HepG2 (cell line): ENCODE measurements around the gene ENDOG. TPM values are rescaled to one million over a fixed set of nuclear protein-coding genes. Genes with fewer than 3 reads are reported as not detected.

Experiments used
- ARHGAP35 ChIP-seq: sonication (generic); formaldehyde crosslinking; IDR thresholded peaks from 2 replicates; pipeline ENCODE4 v1.9.0; 2022; ENCODE audit warnings: mild to moderate bottlenecking, inconsistent platforms, moderate library complexity, missing genetic modification reagents, borderline replicate concordance
- ARNT ChIP-seq: fragments of 450-650 bp; IDR thresholded peaks from 2 replicates; pipeline ENCODE4 v1.6.1; 2017
- ASH2L ChIP-seq: fragments of 300-600, 200-600 bp; sonication (generic); IDR thresholded peaks from 2 replicates; pipeline ENCODE4 v1.7.0; 2017; ENCODE audit warnings: low read depth, mild to moderate bottlenecking, moderate library complexity, mixed read lengths, low read length; ENCODE audit not compliant: insufficient read length
- CBX1 ChIP-seq: IDR thresholded peaks from one replicate; pipeline ENCODE4 v1.6.1; 2016; ENCODE audit warnings: antibody characterized with exemption, low read depth
- CC2D1A ChIP-seq: sonication (generic); formaldehyde crosslinking; IDR thresholded peaks from 2 replicates; pipeline ENCODE4 v1.8.1; 2023; ENCODE audit warnings: mild to moderate bottlenecking, missing genetic modification reagents
- FOXJ3 ChIP-seq: sonication (generic); formaldehyde crosslinking; IDR thresholded peaks from 2 replicates; pipeline ENCODE4 v1.4.0; 2020; ENCODE audit warnings: missing genetic modification reagents, mild to moderate bottlenecking, borderline replicate concordance
- FOXO1 ChIP-seq: sonication (generic); formaldehyde crosslinking; IDR thresholded peaks from 2 replicates; pipeline ENCODE4 v1.4.0; 2020; ENCODE audit warnings: missing genetic modification reagents
- HNF1B ChIP-seq: sonication (generic); formaldehyde crosslinking; IDR thresholded peaks from 2 replicates; pipeline ENCODE4 v1.5.1; 2020; ENCODE audit warnings: mild to moderate bottlenecking, moderate library complexity, missing genetic modification reagents
- MATR3 ChIP-seq: sonication (generic); formaldehyde crosslinking; IDR thresholded peaks from 2 replicates; pipeline ENCODE4 v1.4.0; 2020; ENCODE audit warnings: missing genetic modification reagents
- NONO ChIP-seq, 2 experiments: fragments of 450-650 bp in 1 of 2; sonication (generic) in 1 of 2; formaldehyde crosslinking in 1 of 2; IDR thresholded peaks in 1 of 2; conservative IDR thresholded peaks in 1 of 2; 2 replicates each; pipeline versions ENCODE4 v1.6.1 to v1.8.0; 2017 to 2022; ENCODE audit warnings: mild to moderate bottlenecking in 1 of 2, missing genetic modification reagents in 1 of 2, moderate library complexity in 1 of 2
- RFX5 ChIP-seq: IDR thresholded peaks from 2 replicates; pipeline ENCODE4 v1.6.1; 2011; ENCODE audit warnings: low read depth, low read length, improper control_type of control experiment
- RFXAP ChIP-seq: sonication (generic); formaldehyde crosslinking; IDR thresholded peaks from 2 replicates; pipeline ENCODE4 v1.4.0; 2020; ENCODE audit warnings: missing genetic modification reagents, borderline replicate concordance
- RORA ChIP-seq: sonication (generic); formaldehyde crosslinking; IDR thresholded peaks from 2 replicates; pipeline ENCODE4 v1.5.0; 2020; ENCODE audit warnings: mild to moderate bottlenecking, missing genetic modification reagents, moderate library complexity
- SKI ChIP-seq: fragments of 450-650 bp; IDR thresholded peaks from one replicate; pipeline ENCODE4 v1.6.1; 2018; ENCODE audit warnings: mild to moderate bottlenecking; ENCODE audit not compliant: partially characterized antibody
- SNAPC2 ChIP-seq: sonication (generic); formaldehyde crosslinking; IDR thresholded peaks from 2 replicates; pipeline ENCODE4 v1.8.1; 2022; ENCODE audit warnings: mild to moderate bottlenecking, missing genetic modification reagents
- SRSF4 ChIP-seq: fragments of 200-400 bp; formaldehyde crosslinking; IDR thresholded peaks from one replicate; pipeline ENCODE4 v1.6.1; 2018; ENCODE audit warnings: mild to moderate bottlenecking, low read depth, low read length, moderate library complexity; ENCODE audit not compliant: poor library complexity, severe bottlenecking
- TRIM24 ChIP-seq: sonication (generic); formaldehyde crosslinking; IDR thresholded peaks from 2 replicates; pipeline ENCODE4 v1.8.0; 2022; ENCODE audit warnings: mild to moderate bottlenecking, missing genetic modification reagents
- ZBTB34 ChIP-seq: sonication (generic); formaldehyde crosslinking; IDR thresholded peaks from 2 replicates; pipeline ENCODE4 v1.8.0; 2022; ENCODE audit warnings: mild to moderate bottlenecking, missing genetic modification reagents
- ZBTB7A ChIP-seq: sonication (generic); formaldehyde crosslinking; IDR thresholded peaks from 2 replicates; pipeline ENCODE4 v1.8.0; 2022; ENCODE audit warnings: mild to moderate bottlenecking, missing genetic modification reagents
- ZNF160 ChIP-seq: sonication (generic); formaldehyde crosslinking; IDR thresholded peaks from 2 replicates; pipeline ENCODE4 v1.8.0; 2022; ENCODE audit warnings: mild to moderate bottlenecking, inconsistent platforms, missing genetic modification reagents
- ZNF337 ChIP-seq: sonication (generic); formaldehyde crosslinking; IDR thresholded peaks from 2 replicates; pipeline ENCODE4 v1.5.1; 2020; ENCODE audit warnings: missing genetic modification reagents, low read depth, mild to moderate bottlenecking, borderline replicate concordance
- ZNF703 ChIP-seq: sonication (generic); formaldehyde crosslinking; IDR thresholded peaks from 2 replicates; pipeline ENCODE4 v1.5.1; 2020; ENCODE audit warnings: missing genetic modification reagents, mild to moderate bottlenecking, moderate library complexity, borderline replicate concordance
- ZNF782 ChIP-seq: sonication (generic); formaldehyde crosslinking; IDR thresholded peaks from 2 replicates; pipeline ENCODE4 v1.4.0; 2020; ENCODE audit warnings: missing genetic modification reagents, mild to moderate bottlenecking, borderline replicate concordance
- polyA plus RNA-seq, 8 experiments: library from polyadenylated mRNA; depleted of rRNA in 3 of 8; stranded (reverse) in 7 of 8; unstranded in 1 of 8; fragments of >200 nt; fragmentation: Illumina TruSeq in 4 of 8; extraction: Trizol in 4 of 8; gene quantifications; 2 replicates each; pipeline versions ENCODE4 v1.2.1 to v1.2.3, GENCODE V29; 2011 to 2016; ENCODE audit warnings: low read depth in 4 of 8, missing spikeins in 1 of 8, mixed read lengths in 1 of 8; ENCODE audit not compliant: insufficient read depth in 1 of 8
- total RNA-seq, 5 experiments: library from RNA; depleted of rRNA; stranded (reverse); fragments of >200 nt; fragmentation: Illumina TruSeq; extraction: Trizol; gene quantifications; 2 replicates each; pipeline ENCODE4 v1.2.3, GENCODE V29; 2016; ENCODE audit warnings: low read depth in 1 of 5
- TF ChIP-seq, protein P1 (sequence below): sonication (generic); formaldehyde crosslinking; IDR thresholded peaks from 2 replicates; pipeline ENCODE4 v1.4.0; 2020; ENCODE audit warnings: missing genetic modification reagents

The ENDOG gene
- total and polyA plus RNA-seq, 2 of the 13 experiments (the other 11 are each of a cell fraction or from before 2014, with no cell fraction given), result 26.3 to 28.8 TPM

- TF ChIP-seq HNF1B (CRISPR knock-in tag) (peak; percentile 59), ASH2L (peak; percentile 78), ZBTB34 (CRISPR knock-in tag) (0 out of 2 replicates have a peak, but pooled peaks have one; percentile 71), ZNF782 (no peak), ZNF337 (CRISPR knock-in tag) (peak; percentile 87; the same call in 1 of the 2 replicates), RFX5 (peak; percentile 79), ARHGAP35 (CRISPR knock-in tag) (no peak; the same call in 1 of the 2 replicates), FOXJ3 (CRISPR knock-in tag) (no peak), RORA (no peak), CC2D1A (no peak), CBX1 (no peak), ZNF703 (CRISPR knock-in tag) (no peak; the same call in 1 of the 2 replicates), SKI (peak; percentile 87), MATR3 (CRISPR knock-in tag) (no peak), ZBTB7A (CRISPR knock-in tag) (no peak), NONO (IDR thresholded peaks at IDR 0.05) (no peak), NONO (CRISPR knock-in tag; conservative IDR thresholded peaks at IDR 0.05) (peak; percentile 85), SNAPC2 (CRISPR knock-in tag) (no peak), TRIM24 (CRISPR knock-in tag) (no peak), SRSF4 (no peak), RFXAP (CRISPR knock-in tag) (peak; percentile 98), FOXO1 (CRISPR knock-in tag) (peak; percentile 94), ARNT (no peak), ZNF160 (0 out of 2 replicates have a peak, but pooled peaks have one; percentile 32)
- TF ChIP-seq, protein P1, sequence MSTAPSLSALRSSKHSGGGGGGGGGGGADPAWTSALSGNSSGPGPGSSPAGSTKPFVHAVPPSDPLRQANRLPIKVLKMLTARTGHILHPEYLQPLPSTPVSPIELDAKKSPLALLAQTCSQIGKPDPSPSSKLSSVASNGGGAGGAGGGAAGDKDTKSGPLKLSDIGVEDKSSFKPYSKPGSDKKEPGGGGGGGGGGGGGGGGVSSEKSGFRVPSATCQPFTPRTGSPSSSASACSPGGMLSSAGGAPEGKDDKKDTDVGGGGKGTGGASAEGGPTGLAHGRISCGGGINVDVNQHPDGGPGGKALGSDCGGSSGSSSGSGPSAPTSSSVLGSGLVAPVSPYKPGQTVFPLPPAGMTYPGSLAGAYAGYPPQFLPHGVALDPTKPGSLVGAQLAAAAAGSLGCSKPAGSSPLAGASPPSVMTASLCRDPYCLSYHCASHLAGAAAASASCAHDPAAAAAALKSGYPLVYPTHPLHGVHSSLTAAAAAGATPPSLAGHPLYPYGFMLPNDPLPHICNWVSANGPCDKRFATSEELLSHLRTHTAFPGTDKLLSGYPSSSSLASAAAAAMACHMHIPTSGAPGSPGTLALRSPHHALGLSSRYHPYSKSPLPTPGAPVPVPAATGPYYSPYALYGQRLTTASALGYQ (CRISPR knock-in tag), result peak; percentile 69; the same call in 1 of the 2 replicates
These were observed 46.4 kb upstream of the ENDOG start, which contains the start of gene ZER1 (continued) for GRCh38 chr9:128771745-128772519.
